CD4-positive, alpha-beta memory T cell (primary cell): ENCODE measurements around the gene EIF3CL. TPM values are rescaled to one million over a fixed set of nuclear protein-coding genes. Genes with fewer than 3 reads are reported as not detected.
"Not testable (repeated sequence)": the region's sequence is repeated elsewhere in the genome, so short reads cannot be mapped to it uniquely, and the experiment has no call there.

ENCODE experiments used
- CTCF ChIA-PET: fragments of 350-600 bp; sonication (Branson Sonifier 250); formaldehyde crosslinking; loops from one replicate; lab custom pipeline; 2021; ENCODE audit warnings: inconsistent platforms; ENCODE audit not compliant: partially characterized antibody; lab: Charles Lee
- POLR2A ChIA-PET: fragments of 350-600 bp; sonication (Branson Sonifier 250); formaldehyde crosslinking; loops from one replicate; lab custom pipeline; 2021; ENCODE audit not compliant: partially characterized antibody; lab: Charles Lee
- DNase-seq, 5 donors: peaks; one replicate each; pipeline versions ENCODE4 v3.0.0 to v3.0.0-alpha.2; 2020 to 2022; ENCODE audit warnings: mixed read lengths in 1 of 5
- H3K27ac ChIP-seq: one replicate; pipeline ENCODE4 v1.7.0; 2013; ENCODE audit warnings: low read depth, low read length
- H3K27me3 ChIP-seq: 2 replicates; pipeline ENCODE4 v1.7.0; 2013; ENCODE audit warnings: mild to moderate bottlenecking, low read length, moderate library complexity; ENCODE audit not compliant: insufficient read depth
- H3K36me3 ChIP-seq: 2 replicates; pipeline ENCODE4 v1.7.0; 2013; ENCODE audit warnings: mild to moderate bottlenecking, low read length, moderate library complexity; ENCODE audit not compliant: insufficient read depth
- H3K4me1 ChIP-seq: 2 replicates; pipeline ENCODE4 v1.7.0; 2013; ENCODE audit warnings: mild to moderate bottlenecking, low read length, moderate library complexity; ENCODE audit not compliant: insufficient read depth
- H3K4me3 ChIP-seq, 2 donors: one replicate each; pipeline ENCODE4 v1.7.0; 2013; ENCODE audit warnings: low read length in 2 of 2, mild to moderate bottlenecking in 1 of 2
- H3K9me3 ChIP-seq, 2 donors: one replicate each; pipeline ENCODE4 v1.7.0; 2013; ENCODE audit warnings: low read length in 2 of 2, control low read depth in 1 of 2; ENCODE audit not compliant: control insufficient read depth in 1 of 2
- H3K27ac Mint-ChIP-seq, 7 donors: one replicate each; pipeline ENCODE4 v1.8.0; 2020 to 2021; ENCODE audit warnings: mixed read lengths in 7 of 7, mild to moderate bottlenecking in 6 of 7, inconsistent platforms in 3 of 7, moderate library complexity in 3 of 7
- H3K27me3 Mint-ChIP-seq, 2 donors: one replicate each; pipeline ENCODE4 v1.8.0; 2020 to 2021; ENCODE audit warnings: mixed read lengths in 2 of 2
- H3K36me3 Mint-ChIP-seq, 2 donors: one replicate each; pipeline ENCODE4 v1.8.0; 2020 to 2021; ENCODE audit warnings: mixed read lengths in 2 of 2, inconsistent platforms in 1 of 2, mild to moderate bottlenecking in 1 of 2
- H3K4me1 Mint-ChIP-seq, 4 donors: one replicate each; pipeline ENCODE4 v1.8.0; 2020 to 2021; ENCODE audit warnings: mixed read lengths in 4 of 4, mild to moderate bottlenecking in 1 of 4
- H3K4me3 Mint-ChIP-seq, 8 donors: one replicate each; pipeline ENCODE4 v1.8.0; 2020 to 2021; ENCODE audit warnings: mixed read lengths in 8 of 8, mild to moderate bottlenecking in 7 of 8, moderate library complexity in 6 of 8, inconsistent platforms in 3 of 8
- H3K9me3 Mint-ChIP-seq, 8 donors: one replicate each; pipeline ENCODE4 v1.8.0; 2020 to 2021; ENCODE audit warnings: mixed read lengths in 8 of 8, mild to moderate bottlenecking in 5 of 8, inconsistent platforms in 3 of 8, moderate library complexity in 1 of 8
- intact Hi-C: fragments of 100-400 bp; cut with micrococcal nuclease; formaldehyde crosslinking; loops from one replicate; pipeline ENCODE4 v1.15.1; 2023
- polyA plus RNA-seq, 2 donors: library from polyadenylated mRNA; unstranded; fragments of 300-500 nt; fragmentation: Illumina TruSeq; gene quantifications; one replicate each; pipeline ENCODE4 v1.2.3, GENCODE V29; 2021
- total RNA-seq, 2 experiments: library from RNA; stranded (reverse); gene quantifications; one replicate each; pipeline ENCODE4 v1.2.3, GENCODE V29; 2021

Gene EIF3CL
- total and polyA plus RNA-seq, 4 experiments from 2014 or later: 9.3 to 39.2 (median 32.3) TPM

GRCh38 chr16:28338230-28338629 is 65.4 kb downstream of the EIF3CL start:
- H3K9me3 Mint-ChIP-seq, H3K27ac Mint-ChIP-seq, intact Hi-C loops, H3K4me1 Mint-ChIP-seq, H3K36me3 ChIP-seq, DNase-seq, H3K4me1 ChIP-seq, H3K4me3 Mint-ChIP-seq, H3K9me3 ChIP-seq, POLR2A ChIA-PET, CTCF ChIA-PET, H3K27ac ChIP-seq, H3K4me3 ChIP-seq, H3K27me3 Mint-ChIP-seq, H3K27me3 ChIP-seq, H3K36me3 Mint-ChIP-seq: not testable (repeated sequence)

- H3K36me3 ChIP-seq, H3K4me1 Mint-ChIP-seq, POLR2A ChIA-PET: not testable (repeated sequence)
Measured at GRCh38 chr16:28336940-28337710, 66.5 kb downstream of the EIF3CL start.

GRCh38 chr16:28335678-28336077 is 68.0 kb downstream of the EIF3CL start:
- H3K9me3 Mint-ChIP-seq, H3K27ac Mint-ChIP-seq, H3K27me3 ChIP-seq, CTCF ChIA-PET, H3K36me3 Mint-ChIP-seq, H3K4me1 Mint-ChIP-seq, H3K27me3 Mint-ChIP-seq, intact Hi-C loops, H3K9me3 ChIP-seq, H3K4me3 ChIP-seq, DNase-seq, H3K4me1 ChIP-seq, H3K27ac ChIP-seq, POLR2A ChIA-PET, H3K36me3 ChIP-seq, H3K4me3 Mint-ChIP-seq: not testable (repeated sequence)

More at GRCh38 chr16:28336940-28337710, 66.5 kb downstream of the EIF3CL start:
- H3K27me3 Mint-ChIP-seq, H3K4me3 ChIP-seq, CTCF ChIA-PET, H3K4me3 Mint-ChIP-seq, intact Hi-C loops, H3K4me1 ChIP-seq, H3K9me3 Mint-ChIP-seq, H3K27ac ChIP-seq, H3K27me3 ChIP-seq, DNase-seq, H3K9me3 ChIP-seq, H3K36me3 Mint-ChIP-seq, H3K27ac Mint-ChIP-seq: not testable (repeated sequence)

GRCh38 chr16:28332632-28333031 is 71.0 kb downstream of the EIF3CL start:
- H3K27ac Mint-ChIP-seq, POLR2A ChIA-PET, H3K36me3 Mint-ChIP-seq, H3K4me1 ChIP-seq, H3K27me3 Mint-ChIP-seq, H3K4me3 ChIP-seq, H3K27ac ChIP-seq, H3K4me1 Mint-ChIP-seq, H3K4me3 Mint-ChIP-seq, H3K27me3 ChIP-seq, H3K9me3 Mint-ChIP-seq, H3K9me3 ChIP-seq, H3K36me3 ChIP-seq, intact Hi-C loops, DNase-seq, CTCF ChIA-PET: not testable (repeated sequence)

- H3K9me3 Mint-ChIP-seq, intact Hi-C loops, H3K4me3 ChIP-seq, H3K27me3 Mint-ChIP-seq, H3K27ac ChIP-seq, H3K4me3 Mint-ChIP-seq, H3K4me1 ChIP-seq, DNase-seq, H3K4me1 Mint-ChIP-seq, CTCF ChIA-PET, H3K27me3 ChIP-seq, POLR2A ChIA-PET, H3K27ac Mint-ChIP-seq, H3K9me3 ChIP-seq, H3K36me3 ChIP-seq, H3K36me3 Mint-ChIP-seq: not testable (repeated sequence)
Measured at GRCh38 chr16:28330981-28331380, 72.7 kb downstream of the EIF3CL start.

GRCh38 chr16:28330232-28330631 is 73.4 kb downstream of the EIF3CL start:
- H3K4me1 ChIP-seq, intact Hi-C loops, H3K9me3 ChIP-seq, H3K36me3 Mint-ChIP-seq, H3K4me3 ChIP-seq, H3K27me3 ChIP-seq, H3K4me3 Mint-ChIP-seq, H3K9me3 Mint-ChIP-seq, H3K27me3 Mint-ChIP-seq, H3K36me3 ChIP-seq, H3K4me1 Mint-ChIP-seq, H3K27ac Mint-ChIP-seq, H3K27ac ChIP-seq, CTCF ChIA-PET, DNase-seq, POLR2A ChIA-PET: not testable (repeated sequence)
